IMR-90 (cell line): ENCODE measurements around the gene CPB1. TPM values are rescaled to one million over a fixed set of nuclear protein-coding genes. Genes with fewer than 3 reads are reported as not detected.

ENCODE experiments used
- ATAC-seq: fragments of 200-7000 bp; cut with Tn5 transposase; 2 replicates; pipeline ENCODE4 v1.9.1; 2020; ENCODE audit warnings: low read depth, mild to moderate bottlenecking, moderate library complexity
- BruUV-seq: library from RNA; stranded (reverse); fragments of 400-500 nt; replicated peaks from 2 replicates; lab custom pipeline; 2021; lab: Mats Ljungman, UMichigan
- CTCF ChIA-PET: fragments of 300-600 bp; formaldehyde crosslinking; extraction: SDS; loops from one replicate; lab custom pipeline; 2021; ENCODE audit warnings: antibody characterized with exemption; lab: Yijun Ruan, JAX
- POLR2A ChIA-PET: fragments of 300-600 bp; sonication (Branson Sonifier 250); formaldehyde crosslinking; loops from one replicate; lab custom pipeline; 2022; ENCODE audit warnings: antibody characterized with exemption; ENCODE audit not compliant: unreplicated experiment; lab: Charles Lee
- DNase-seq: peaks from one replicate; pipeline ENCODE4 v3.0.0; 2013
- H2AFZ ChIP-seq: replicated peaks from 2 replicates; pipeline ENCODE3; 2013; ENCODE audit warnings: low read length, mild to moderate bottlenecking; ENCODE audit not compliant: poor library complexity
- H2AK5ac ChIP-seq: 2 replicates; pipeline ENCODE4 v1.6.1; 2013; ENCODE audit warnings: low read depth, low read length, inconsistent platforms
- H2AK9ac ChIP-seq: replicated peaks from 2 replicates; pipeline ENCODE3; 2013; ENCODE audit warnings: mild to moderate bottlenecking, low read depth, low read length, moderate library complexity; ENCODE audit not compliant: poor library complexity
- H2BK120ac ChIP-seq: 2 replicates; pipeline ENCODE4 v1.6.1; 2013; ENCODE audit warnings: low read depth, low read length, inconsistent platforms
- H2BK15ac ChIP-seq: 3 replicates; pipeline ENCODE4 v1.6.1; 2013; ENCODE audit warnings: low read depth, low read length, inconsistent platforms
- H2BK20ac ChIP-seq: 2 replicates; pipeline ENCODE4 v1.6.1; 2013; ENCODE audit warnings: low read depth, mild to moderate bottlenecking, inconsistent platforms, low read length, moderate library complexity
- H2BK5ac ChIP-seq: 2 replicates; pipeline ENCODE4 v1.6.1; 2013; ENCODE audit warnings: mild to moderate bottlenecking, low read depth, low read length, inconsistent platforms; ENCODE audit not compliant: poor library complexity, severe bottlenecking
- H3K14ac ChIP-seq: replicated peaks from 2 replicates; pipeline ENCODE4 v1.6.1; 2013; ENCODE audit warnings: low read depth, low read length, inconsistent platforms
- H3K18ac ChIP-seq: 2 replicates; pipeline ENCODE4 v1.6.1; 2013; ENCODE audit warnings: low read depth, low read length, control low read depth
- H3K23ac ChIP-seq: 2 replicates; pipeline ENCODE4 v1.6.1; 2013; ENCODE audit warnings: low read depth, low read length, inconsistent platforms
- H3K27ac ChIP-seq: 2 replicates; pipeline ENCODE4 v1.5.1; 2013; ENCODE audit warnings: mild to moderate bottlenecking, control low read depth, low read length; ENCODE audit not compliant: insufficient read depth
- H3K27me3 ChIP-seq: 2 replicates; pipeline ENCODE4 v1.6.1; 2013; ENCODE audit warnings: low read length; ENCODE audit not compliant: control insufficient read depth, insufficient read depth
- H3K36me3 ChIP-seq: 2 replicates; pipeline ENCODE4 v1.6.1; 2013; ENCODE audit warnings: low read length, mixed read lengths; ENCODE audit not compliant: control insufficient read depth, insufficient read depth
- H3K4ac ChIP-seq: 2 replicates; pipeline ENCODE4 v1.6.1; 2013; ENCODE audit warnings: low read depth, low read length, inconsistent platforms
- H3K4me1 ChIP-seq: 2 replicates; pipeline ENCODE4 v1.6.1; 2013; ENCODE audit warnings: low read length, mixed read lengths; ENCODE audit not compliant: control insufficient read depth, insufficient read depth
- H3K4me2 ChIP-seq: 2 replicates; pipeline ENCODE4 v1.6.1; 2013; ENCODE audit warnings: low read depth, mild to moderate bottlenecking, control low read depth, low read length, moderate library complexity
- H3K4me3 ChIP-seq: 2 replicates; pipeline ENCODE4 v1.5.1; 2013; ENCODE audit warnings: low read depth, mild to moderate bottlenecking, control low read depth, low read length, moderate library complexity; ENCODE audit not compliant: insufficient read depth
- H3K56ac ChIP-seq: 2 replicates; pipeline ENCODE4 v1.6.1; 2013; ENCODE audit warnings: low read length, inconsistent platforms; ENCODE audit not compliant: insufficient read depth; ENCODE audit errors: extremely low read depth
- H3K79me1 ChIP-seq, 2 experiments: 2 replicates each; pipeline ENCODE4 v1.6.1; 2013; ENCODE audit warnings: low read length in 2 of 2, inconsistent platforms in 1 of 2, low read depth in 1 of 2
- H3K9ac ChIP-seq: 2 replicates; pipeline ENCODE4 v1.6.1; 2013; ENCODE audit warnings: low read depth, low read length, control low read depth
- H3K9me1 ChIP-seq: 2 replicates; pipeline ENCODE4 v1.6.1; 2013; ENCODE audit warnings: low read length, inconsistent platforms; ENCODE audit not compliant: insufficient read depth
- H3K9me3 ChIP-seq: 2 replicates; pipeline ENCODE4 v1.6.1; 2013; ENCODE audit warnings: low read length; ENCODE audit not compliant: control insufficient read depth, insufficient read depth
- H4K20me1 ChIP-seq: 2 replicates; pipeline ENCODE4 v1.6.1; 2013; ENCODE audit warnings: low read length, inconsistent platforms; ENCODE audit not compliant: insufficient read depth
- H4K5ac ChIP-seq: 2 replicates; pipeline ENCODE4 v1.6.1; 2013; ENCODE audit warnings: mild to moderate bottlenecking, low read depth, low read length, control low read depth
- H4K8ac ChIP-seq, 2 experiments: 2 replicates each; pipeline ENCODE4 v1.6.1; 2013; ENCODE audit warnings: low read depth in 2 of 2, low read length in 2 of 2, control low read depth in 1 of 2, inconsistent platforms in 1 of 2
- H4K91ac ChIP-seq: 2 replicates; pipeline ENCODE4 v1.6.1; 2013; ENCODE audit warnings: low read depth, low read length, inconsistent platforms; ENCODE audit not compliant: insufficient read depth
- BHLHE40 ChIP-seq: fragments of 150-350 bp; IDR thresholded peaks from 2 replicates; pipeline ENCODE4 v1.6.1; 2016; ENCODE audit warnings: mild to moderate bottlenecking, low read depth, low read length
- CEBPB ChIP-seq: IDR thresholded peaks from 2 replicates; pipeline ENCODE4 v1.6.1; 2012; ENCODE audit warnings: low read depth, low read length, improper control_type of control experiment
- CHD1 ChIP-seq: IDR thresholded peaks from 2 replicates; pipeline ENCODE4 v1.6.1; 2012; ENCODE audit warnings: low read depth, low read length, improper control_type of control experiment
- FOS ChIP-seq: fragments of 150-350 bp; IDR thresholded peaks from 2 replicates; pipeline ENCODE4 v1.6.1; 2016; ENCODE audit warnings: low read depth, low read length
- MAFK ChIP-seq: IDR thresholded peaks from 2 replicates; pipeline ENCODE4 v1.6.1; 2012; ENCODE audit warnings: low read depth, low read length, improper control_type of control experiment
- MAZ ChIP-seq: IDR thresholded peaks from 2 replicates; pipeline ENCODE4 v1.6.1; 2012; ENCODE audit warnings: low read depth, mild to moderate bottlenecking, low read length, improper control_type of control experiment, moderate library complexity, borderline replicate concordance
- MXI1 ChIP-seq: IDR thresholded peaks from 2 replicates; pipeline ENCODE4 v1.6.1; 2012; ENCODE audit warnings: low read depth, mild to moderate bottlenecking, low read length, moderate library complexity, borderline replicate concordance
- NFE2L2 ChIP-seq: fragments of 150-350 bp; IDR thresholded peaks from 2 replicates; pipeline ENCODE4 v1.6.1; 2016; ENCODE audit warnings: low read depth, mild to moderate bottlenecking, low read length
- POLR2A ChIP-seq: IDR thresholded peaks from 2 replicates; pipeline ENCODE4 v1.6.1; 2012; ENCODE audit warnings: mild to moderate bottlenecking, low read depth, low read length
- RAD21 ChIP-seq: IDR thresholded peaks from 2 replicates; pipeline ENCODE4 v1.6.1; 2012; ENCODE audit warnings: low read length, improper control_type of control experiment
- RCOR1 ChIP-seq: IDR thresholded peaks from 2 replicates; pipeline ENCODE4 v1.6.1; 2012; ENCODE audit warnings: mild to moderate bottlenecking, low read length, improper control_type of control experiment; ENCODE audit not compliant: insufficient replicate concordance
- RFX5 ChIP-seq: IDR thresholded peaks from 2 replicates; pipeline ENCODE4 v1.8.0; 2012; ENCODE audit warnings: low read depth, mild to moderate bottlenecking, low read length, moderate library complexity
- WGBS, 2 experiments: methylation state at CpG; one replicate each; pipeline versions ENCODE4 v1.1.5 to v1.1.7; 2013; ENCODE audit warnings: missing lambda C conversion rate in 2 of 2; ENCODE audit not compliant: insufficient read length in 1 of 2; ENCODE audit errors: extremely low coverage in 2 of 2; 5-methylcytosine and 5-hydroxymethylcytosine counted together
- dilution Hi-C: fragments of 300-500 bp; cut with HindIII; formaldehyde crosslinking; loops from one replicate; pipeline ENCODE4 v1.14.3; 2018; ENCODE audit warnings: low sequenced_read_pairs; ENCODE audit not compliant: unreplicated experiment
- in situ Hi-C: fragments of 300-500 bp; cut with MboI; formaldehyde crosslinking; loops from 3 replicates; pipeline ENCODE4 v1.14.3; 2019; ENCODE audit warnings: low sequenced_read_pairs, inconsistent platforms, mixed read lengths
- intact Hi-C: fragments of 100-400 bp; cut with micrococcal nuclease; formaldehyde crosslinking; loops from 2 replicates; pipeline ENCODE4 v1.10.0; 2022
- polyA plus RNA-seq, 3 experiments: library from polyadenylated mRNA; depleted of rRNA; stranded (reverse); fragments of >200 nt; gene quantifications; 2 replicates each; pipeline ENCODE4 v1.2.3, GENCODE V29; 2012; ENCODE audit warnings: low replicate concordance in 1 of 3
- total RNA-seq: library from RNA; depleted of rRNA; stranded (reverse); fragments of >200 nt; gene quantifications from 2 replicates; pipeline ENCODE4 v1.2.3, GENCODE V29; 2012
- TF ChIP-seq, protein P1 (sequence below): fragments of 150-350 bp; IDR thresholded peaks from 2 replicates; pipeline ENCODE4 v1.6.1; 2016; ENCODE audit warnings: low read depth, mild to moderate bottlenecking, low read length, moderate library complexity, borderline replicate concordance
- TF ChIP-seq, protein P2 (sequence below): conservative IDR thresholded peaks from 2 replicates; pipeline ENCODE4 v1.5.1; 2012; ENCODE audit warnings: mild to moderate bottlenecking, low read depth, low read length, improper control_type of control experiment
- TF ChIP-seq, protein P3 (sequence below): fragments of 150-350 bp; IDR thresholded peaks from 2 replicates; pipeline ENCODE4 v1.6.1; 2017; ENCODE audit warnings: mild to moderate bottlenecking, antibody characterized with exemption, low read length, low read depth

CPB1 gene
- total and polyA plus RNA-seq, 2 of the 4 experiments (the other 2 are of a cell fraction) = not detected

DNA sequence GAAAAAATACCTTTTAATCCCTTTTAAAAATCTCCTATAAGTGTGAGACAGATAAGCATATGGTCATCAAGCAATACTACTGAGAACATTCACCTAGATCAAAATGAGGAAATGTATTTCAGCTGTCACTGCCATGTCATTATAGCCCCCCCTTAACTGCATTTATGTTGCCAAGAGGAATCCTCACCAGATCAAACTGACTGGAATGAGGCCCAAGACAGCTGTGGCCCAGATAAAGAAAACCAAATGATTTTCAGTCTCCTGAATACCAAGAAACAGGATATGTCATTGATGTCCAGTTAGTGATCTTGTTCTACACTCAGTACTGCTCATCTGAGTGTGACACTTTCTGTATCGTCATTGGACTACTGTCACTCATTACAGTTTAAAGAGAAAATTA, 35.1 kb upstream of the CPB1 start:
- Histone ChIP-seq H2BK5ac (no peak overlapping the region), H3K9me1 (no peaks in the 10 kb centered on the region), H2AFZ (no peak overlapping the region), H3K14ac (no peak overlapping the region), H3K4me3 (no peak overlapping the region), H3K36me3 (no peaks in the 10 kb centered on the region), H3K9ac (no peak overlapping the region), H4K91ac (no peak overlapping the region), H3K18ac (no peak overlapping the region), H4K20me1 (no peaks in the 10 kb centered on the region), H3K27me3 (peaks cover 3% of the 10 kb centered on the region; the same call in 1 of the 2 replicates), H4K5ac (no peak overlapping the region), H2BK120ac (no peak overlapping the region), H3K9me3 (no peaks in the 10 kb centered on the region), H3K4ac (no peak overlapping the region), H3K27ac (no peak overlapping the region), H3K4me2 (no peak overlapping the region), H3K23ac (no peak overlapping the region), H3K79me1 (no peaks in the 10 kb centered on the region), H2AK9ac (no peak overlapping the region), H2BK15ac (no peak overlapping the region), H3K56ac (no peak overlapping the region), H2AK5ac (no peak overlapping the region), H4K8ac (no peak overlapping the region), H3K4me1 (no peaks in the 10 kb centered on the region), H2BK20ac (no peak overlapping the region)
- ChIA-PET CTCF (no interaction called here), POLR2A (no interaction called here)
- no peak for DNase-seq
- TF ChIP-seq POLR2A (no peak), NFE2L2 (no peak), FOS (no peak), CHD1 (no peak), CEBPB (no peak), RCOR1 (no peak), MAFK (no peak), MAZ (no peak), RAD21 (no peak), MXI1 (no peak), RFX5 (no peak), BHLHE40 (no peak)
- TF ChIP-seq, protein P1, sequence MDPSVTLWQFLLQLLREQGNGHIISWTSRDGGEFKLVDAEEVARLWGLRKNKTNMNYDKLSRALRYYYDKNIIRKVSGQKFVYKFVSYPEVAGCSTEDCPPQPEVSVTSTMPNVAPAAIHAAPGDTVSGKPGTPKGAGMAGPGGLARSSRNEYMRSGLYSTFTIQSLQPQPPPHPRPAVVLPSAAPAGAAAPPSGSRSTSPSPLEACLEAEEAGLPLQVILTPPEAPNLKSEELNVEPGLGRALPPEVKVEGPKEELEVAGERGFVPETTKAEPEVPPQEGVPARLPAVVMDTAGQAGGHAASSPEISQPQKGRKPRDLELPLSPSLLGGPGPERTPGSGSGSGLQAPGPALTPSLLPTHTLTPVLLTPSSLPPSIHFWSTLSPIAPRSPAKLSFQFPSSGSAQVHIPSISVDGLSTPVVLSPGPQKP = no peak
- TF ChIP-seq, protein P2, sequence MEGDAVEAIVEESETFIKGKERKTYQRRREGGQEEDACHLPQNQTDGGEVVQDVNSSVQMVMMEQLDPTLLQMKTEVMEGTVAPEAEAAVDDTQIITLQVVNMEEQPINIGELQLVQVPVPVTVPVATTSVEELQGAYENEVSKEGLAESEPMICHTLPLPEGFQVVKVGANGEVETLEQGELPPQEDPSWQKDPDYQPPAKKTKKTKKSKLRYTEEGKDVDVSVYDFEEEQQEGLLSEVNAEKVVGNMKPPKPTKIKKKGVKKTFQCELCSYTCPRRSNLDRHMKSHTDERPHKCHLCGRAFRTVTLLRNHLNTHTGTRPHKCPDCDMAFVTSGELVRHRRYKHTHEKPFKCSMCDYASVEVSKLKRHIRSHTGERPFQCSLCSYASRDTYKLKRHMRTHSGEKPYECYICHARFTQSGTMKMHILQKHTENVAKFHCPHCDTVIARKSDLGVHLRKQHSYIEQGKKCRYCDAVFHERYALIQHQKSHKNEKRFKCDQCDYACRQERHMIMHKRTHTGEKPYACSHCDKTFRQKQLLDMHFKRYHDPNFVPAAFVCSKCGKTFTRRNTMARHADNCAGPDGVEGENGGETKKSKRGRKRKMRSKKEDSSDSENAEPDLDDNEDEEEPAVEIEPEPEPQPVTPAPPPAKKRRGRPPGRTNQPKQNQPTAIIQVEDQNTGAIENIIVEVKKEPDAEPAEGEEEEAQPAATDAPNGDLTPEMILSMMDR = no peak
- TF ChIP-seq, protein P3, sequence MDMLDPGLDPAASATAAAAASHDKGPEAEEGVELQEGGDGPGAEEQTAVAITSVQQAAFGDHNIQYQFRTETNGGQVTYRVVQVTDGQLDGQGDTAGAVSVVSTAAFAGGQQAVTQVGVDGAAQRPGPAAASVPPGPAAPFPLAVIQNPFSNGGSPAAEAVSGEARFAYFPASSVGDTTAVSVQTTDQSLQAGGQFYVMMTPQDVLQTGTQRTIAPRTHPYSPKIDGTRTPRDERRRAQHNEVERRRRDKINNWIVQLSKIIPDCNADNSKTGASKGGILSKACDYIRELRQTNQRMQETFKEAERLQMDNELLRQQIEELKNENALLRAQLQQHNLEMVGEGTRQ = no peak
- intact Hi-C loops = no loop called here
- BruUV-seq = no TSS peak
- dilution Hi-C loops = no loop called here
- in situ Hi-C loops = no loop called here
- WGBS, 2 experiments = no CpG with 5 or more reads among the region's 1 CpG
- ATAC-seq = no peak
